GM12878 (cell line): ENCODE results near the gene ZNF512B. TPM values are rescaled to one million over a fixed set of nuclear protein-coding genes. Genes with fewer than 3 reads are reported as not detected.
A peak's percentile ranks its signal among the peaks of the same experiment; 100 is the strongest.

ENCODE experiments used
- ATAC-seq: fragments of 200-7000 bp; cut with Tn5 transposase; 3 replicates; pipeline ENCODE4 v1.9.1; 2020; ENCODE audit warnings: mild to moderate bottlenecking, moderate library complexity
- BruUV-seq: library from RNA; stranded (reverse); fragments of 400-500 nt; replicated peaks from 2 replicates; lab custom pipeline; 2021; lab: Mats Ljungman, UMichigan
- CTCF ChIA-PET: fragments of 300-600 bp; sonication (Branson Sonifier 250); formaldehyde crosslinking; extraction: SDS; loops from one replicate; lab custom pipeline; 2021; ENCODE audit warnings: inconsistent platforms; lab: Yijun Ruan, JAX
- POLR2A ChIA-PET: fragments of 350-600 bp; formaldehyde crosslinking; extraction: SDS; loops from one replicate; lab custom pipeline; 2021; ENCODE audit warnings: inconsistent platforms; lab: Charles Lee
- RAD21 ChIA-PET: fragments of 300-600 bp; sonication (Branson Sonifier 250); formaldehyde crosslinking; loops from one replicate; lab custom pipeline; 2023; ENCODE audit warnings: antibody characterized with exemption; ENCODE audit not compliant: unreplicated experiment; lab: Charles Lee
- SMC1A ChIA-PET: fragments of 300-600 bp; sonication (Branson Sonifier 250); formaldehyde crosslinking; loops from one replicate; lab custom pipeline; 2023; ENCODE audit not compliant: unreplicated experiment, uncharacterized antibody; lab: Charles Lee
- DNase-seq: peaks from one replicate; pipeline ENCODE4 v3.0.0-alpha.2; 2011; ENCODE audit warnings: low read depth, low spot score
- FAIRE-seq: peaks from 3 replicates; lab custom pipeline; 2011; peaks lifted over from hg19 to GRCh38; lab: Jason Lieb, UNC
- H2AFZ ChIP-seq: 2 replicates; pipeline ENCODE4 v1.6.0; 2011; ENCODE audit warnings: low read depth, low read length, control low read depth; ENCODE audit not compliant: control insufficient read depth
- H3K27ac ChIP-seq: 2 replicates; pipeline ENCODE4 v1.5.1; 2011; ENCODE audit warnings: control low read depth; ENCODE audit not compliant: control insufficient read depth, insufficient read depth
- H3K27me3 ChIP-seq, 2 experiments: replicated peaks in 1 of 2; 2 replicates each; pipeline versions ENCODE4 v1.6.0 to v1.6.1; 2011; ENCODE audit warnings: low read length in 1 of 2; ENCODE audit not compliant: control insufficient read depth in 2 of 2, insufficient read depth in 2 of 2
- H3K36me3 ChIP-seq, 2 experiments: 2 replicates each; pipeline ENCODE4 v1.5.1; 2011; ENCODE audit warnings: low read length in 1 of 2; ENCODE audit not compliant: control insufficient read depth in 2 of 2, insufficient read depth in 2 of 2
- H3K4me1 ChIP-seq: 2 replicates; pipeline ENCODE4 v1.6.1; 2011; ENCODE audit warnings: mild to moderate bottlenecking, low read length, moderate library complexity, mixed read lengths; ENCODE audit not compliant: control insufficient read depth, insufficient read depth
- H3K4me2 ChIP-seq: 2 replicates; pipeline ENCODE4 v1.6.0; 2011; ENCODE audit warnings: control low read depth; ENCODE audit not compliant: control insufficient read depth, insufficient read depth
- H3K4me3 ChIP-seq: fragments of 200-600 bp; sonication (generic); 2 replicates; pipeline ENCODE4 v1.5.1; 2016
- H3K79me2 ChIP-seq: 2 replicates; pipeline ENCODE4 v1.6.0; 2011; ENCODE audit warnings: low read length; ENCODE audit not compliant: control insufficient read depth, insufficient read depth
- H3K9ac ChIP-seq: 2 replicates; pipeline ENCODE4 v1.8.0; 2011; ENCODE audit warnings: low read length, control low read depth, mixed read lengths; ENCODE audit not compliant: control insufficient read depth, insufficient read depth
- H3K9me3 ChIP-seq: replicated peaks from 3 replicates; pipeline ENCODE4 v1.5.1; 2011; ENCODE audit warnings: mild to moderate bottlenecking, low read length; ENCODE audit not compliant: control insufficient read depth, insufficient read depth
- H4K20me1 ChIP-seq: 2 replicates; pipeline ENCODE4 v1.6.0; 2011; ENCODE audit not compliant: control insufficient read depth, insufficient read depth
- BHLHE40 ChIP-seq, 2 experiments: fragments of 450-650 bp in 1 of 2; IDR thresholded peaks; 2 replicates each; pipeline ENCODE4 v1.6.1; 2011 to 2017; ENCODE audit warnings: low read depth in 2 of 2, borderline replicate concordance in 1 of 2, improper control_type of control experiment in 1 of 2, low read length in 1 of 2, mild to moderate bottlenecking in 1 of 2
- CTCF ChIP-seq, 3 experiments: IDR thresholded peaks in 2 of 3; conservative IDR thresholded peaks in 1 of 3; 2 replicates each; pipeline ENCODE4 v1.5.1; 2011; ENCODE audit warnings: low read depth in 3 of 3, low read length in 3 of 3, mild to moderate bottlenecking in 3 of 3, control low read depth in 2 of 3, moderate library complexity in 2 of 3, inconsistent platforms in 1 of 3, mixed read lengths in 1 of 3; ENCODE audit not compliant: control insufficient read depth in 2 of 3, insufficient read depth in 1 of 3; ENCODE audit errors: extremely low read depth in 1 of 3
- NR2C2 ChIP-seq: IDR thresholded peaks from 2 replicates; pipeline ENCODE4 v1.6.1; 2011; ENCODE audit warnings: borderline replicate concordance, low read depth; ENCODE audit not compliant: control insufficient read depth, insufficient read length
- POLR2AphosphoS5 ChIP-seq: IDR thresholded peaks from 2 replicates; pipeline ENCODE4 v1.6.1; 2011; ENCODE audit warnings: mild to moderate bottlenecking, low read length, inconsistent platforms
- USF2 ChIP-seq: IDR thresholded peaks from 2 replicates; pipeline ENCODE4 v1.6.1; 2011; ENCODE audit warnings: low read depth, low read length, improper control_type of control experiment, borderline replicate concordance
- ZNF24 ChIP-seq: fragments of 450-650 bp; IDR thresholded peaks from 2 replicates; pipeline ENCODE4 v1.6.1; 2017; ENCODE audit warnings: antibody characterized with exemption, mild to moderate bottlenecking
- WGBS: methylation state at CpG from one replicate; pipeline ENCODE4 v1.1.6; 2016; ENCODE audit warnings: low lambda C conversion rate; ENCODE audit not compliant: insufficient replicate concordance, insufficient coverage; ENCODE audit errors: missing lambda C conversion rate; 5-methylcytosine and 5-hydroxymethylcytosine counted together
- in situ Hi-C: fragments of 300-500 bp; cut with MboI; formaldehyde crosslinking; loops from 9 replicates; pipeline ENCODE4 v1.14.3; 2018; ENCODE audit warnings: mixed read lengths
- intact Hi-C: fragments of 100-400 bp; cut with micrococcal nuclease; formaldehyde crosslinking; loops from one replicate; pipeline ENCODE4 v1.14.2; 2022; ENCODE audit not compliant: unreplicated experiment
- polyA plus RNA-seq, 11 experiments: library from polyadenylated mRNA; depleted of rRNA in 4 of 11; unstranded in 6 of 11; stranded (reverse) in 5 of 11; fragments of >200 nt; fragmentation: Nextera tagmentation in 4 of 11; fragmentation: Illumina TruSeq in 1 of 11; extraction: Ambion mirVana in 4 of 11; extraction: Trizol in 1 of 11; gene quantifications; 1 replicate in 1 of 11; 2 replicates in 10 of 11; pipeline versions ENCODE4 v1.2.1 to v1.2.3, GENCODE V29; 2011 to 2016; ENCODE audit warnings: inconsistent platforms in 2 of 11, missing spikeins in 2 of 11, low read depth in 1 of 11
- total RNA-seq, 4 experiments: library from RNA; depleted of rRNA in 3 of 4; stranded (reverse); fragments of >200 nt in 3 of 4; fragmentation: Illumina TruSeq in 1 of 4; extraction: Trizol in 1 of 4; gene quantifications; 2 replicates each; pipeline versions ENCODE4 v1.2.1 to v1.2.3, GENCODE V29; 2013 to 2021

ZNF512B gene
- total and polyA plus RNA-seq, 10 of the 15 experiments (the other 5 are each of a cell fraction or from before 2014, with no cell fraction given), result 0.06 to 23.9 (median 4.0) TPM

GRCh38 chr20:63947638-63948456 is 21.9 kb downstream of the ZNF512B start:
- ATAC-seq, result peak; percentile 17
- TF ChIP-seq ZNF24, result no peak
- TF ChIP-seq POLR2AphosphoS5, result no peak
- no peak for TF ChIP-seq NR2C2
- TF ChIP-seq BHLHE40 (IDR thresholded peaks at IDR 0.05; ENCODE audit: borderline replicate concordance in 1 of 2, low read depth in 2 of 2, low read length in 1 of 2), result peak; percentile 79 to 91
- no peak for TF ChIP-seq USF2
- peak in 2 of 3 experiments; percentile 7 to 41; a peak in 3 of 6 replicates for TF ChIP-seq CTCF (IDR thresholded peaks at IDR 0.05 in 2 of 3, conservative IDR thresholded peaks at IDR 0.05 in 1 of 3; ENCODE audit: control insufficient read depth in 2 of 3, extremely low read depth in 1 of 3, insufficient read depth in 1 of 3, low read depth in 3 of 3, low read length in 3 of 3)
- Histone ChIP-seq H3K79me2 (peaks cover 31% of the 10 kb centered on the region), H4K20me1 (peaks cover 7% of the 10 kb centered on the region), H3K4me3 (no peak overlapping the region; the same call in 1 of the 2 replicates), H3K9ac (no peak overlapping the region), H3K27ac (no peak overlapping the region), H2AFZ (no peak overlapping the region), H3K27me3 (no peaks in the 10 kb centered on the region), H3K9me3 (no peaks in the 10 kb centered on the region), H3K4me2 (peak overlapping the region; percentile 59; the same call in 1 of the 2 replicates), H3K36me3 (peaks cover 14 to 21% of the 10 kb centered on the region in 2 experiments; a peak in 3 of 4 replicates), H3K4me1 (peaks cover 28% of the 10 kb centered on the region)
- CTCF ChIA-PET, result no interaction called here
- no TSS peak for BruUV-seq
- DNase-seq, result no peak
- intact Hi-C loops (no loop called here), in situ Hi-C loops (no loop called here)
- WGBS, result 29% methylated on average over 27 of the region's 27 CpGs
- FAIRE-seq, result no peak
- SMC1A ChIA-PET, result no interaction called here
- RAD21 ChIA-PET, result no interaction called here
- POLR2A ChIA-PET, result interaction anchor here (0.5 kb wide), 1 partner anchor 26 kb away, joined by 3 read pairs; no protein-coding TSS in a partner anchor
